Retinal pigment epithelial cell (primary cell): ENCODE data around the gene NTNG2.

Experiments used
- DNase-seq: peaks from one replicate; pipeline ENCODE4 v3.0.0-alpha.2; 2010; ENCODE audit warnings: low read depth
- H3K4me3 ChIP-seq: 2 replicates; pipeline ENCODE4 v1.5.1; 2011; ENCODE audit warnings: mild to moderate bottlenecking, low read length, control low read depth, moderate library complexity
- CTCF ChIP-seq: conservative IDR thresholded peaks from 2 replicates; pipeline ENCODE4 v1.5.1; 2011; ENCODE audit warnings: low read depth, low read length, control low read depth, inconsistent platforms

Gene NTNG2

DNA sequence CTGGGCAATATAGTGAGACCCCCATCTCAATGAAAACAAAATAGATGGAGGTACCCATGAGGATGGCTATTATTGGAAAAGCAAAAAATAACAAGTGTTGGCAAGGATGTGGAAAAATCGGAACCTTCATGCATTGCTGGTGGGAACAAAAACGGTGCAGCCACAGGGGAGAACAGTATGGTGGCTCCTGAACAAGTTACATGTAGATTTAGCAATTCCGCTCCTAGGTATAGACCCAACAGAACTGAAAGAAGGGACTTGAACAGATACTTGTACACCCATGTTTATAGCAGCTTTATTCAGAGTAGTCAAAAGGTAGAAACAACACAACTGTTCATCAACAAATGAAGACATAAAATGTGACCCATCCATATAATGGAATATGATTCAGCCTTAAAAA is 43.0 kb downstream of the NTNG2 start:
- TF ChIP-seq CTCF = no peak
- DNase-seq = no peak
- no peak overlapping the region for H3K4me3 ChIP-seq

DNA sequence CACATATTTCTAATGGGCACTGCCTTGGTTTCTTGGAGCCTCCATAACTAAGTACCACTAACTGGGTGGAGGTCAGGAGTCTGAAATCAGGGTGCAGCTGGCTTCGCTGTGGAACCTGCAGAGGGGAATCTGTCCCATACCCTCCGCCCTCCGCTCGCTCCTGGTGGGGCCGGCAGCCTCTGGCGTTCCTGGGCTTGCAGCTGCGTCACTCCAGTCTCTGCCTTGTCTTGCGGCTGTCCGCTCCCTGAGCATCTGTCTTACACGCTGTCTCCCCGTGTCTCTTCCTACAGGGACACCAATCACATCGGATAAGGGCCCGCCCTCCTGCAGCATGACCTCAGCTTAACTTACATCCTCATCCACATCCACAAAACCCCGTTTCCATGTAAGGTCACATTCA is 45.4 kb downstream of the NTNG2 start:
- DNase-seq = no peak
- H3K4me3 ChIP-seq = no peak overlapping the region
- TF ChIP-seq CTCF = no peak

DNA sequence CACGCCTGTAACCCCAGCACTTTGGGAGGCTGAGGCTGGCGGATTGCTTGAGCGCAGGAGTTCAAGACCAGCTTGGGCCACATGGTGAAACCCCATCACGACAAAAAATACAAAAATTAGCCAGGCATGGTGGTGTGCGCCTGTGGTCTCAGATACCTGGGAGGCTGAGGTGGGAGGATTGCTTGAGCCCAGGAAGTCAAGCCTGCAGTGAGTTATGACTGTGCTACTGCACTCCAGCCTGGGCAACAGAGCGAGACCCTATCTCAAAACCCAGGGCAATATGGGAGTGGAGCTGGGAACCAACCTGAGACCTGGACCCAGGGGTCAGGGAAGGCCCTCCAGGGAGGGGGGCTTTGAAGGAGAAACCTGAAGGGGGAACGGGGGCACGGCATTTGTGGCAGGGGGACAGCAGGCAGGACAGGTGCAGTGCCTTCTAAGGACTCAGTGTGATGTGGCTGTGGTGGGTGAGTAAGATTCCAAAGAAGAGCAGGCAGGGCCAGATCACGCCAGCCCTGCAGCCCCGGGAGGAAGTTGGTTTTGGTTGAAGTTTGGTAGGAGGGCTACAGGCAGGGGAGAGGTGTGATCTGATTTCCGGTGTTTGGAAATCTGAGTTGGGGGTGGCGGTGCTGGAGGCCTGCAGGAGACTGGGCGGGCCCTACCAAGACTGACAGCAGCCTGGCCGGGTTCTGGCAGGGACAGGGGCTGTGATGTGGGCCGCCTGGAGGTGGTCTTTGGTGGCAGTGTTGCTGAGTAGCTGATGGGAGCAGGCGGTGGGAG is 46.2 kb downstream of the NTNG2 start:
- DNase-seq = no peak
- no peak for TF ChIP-seq CTCF
- no peak overlapping the region for H3K4me3 ChIP-seq

DNA sequence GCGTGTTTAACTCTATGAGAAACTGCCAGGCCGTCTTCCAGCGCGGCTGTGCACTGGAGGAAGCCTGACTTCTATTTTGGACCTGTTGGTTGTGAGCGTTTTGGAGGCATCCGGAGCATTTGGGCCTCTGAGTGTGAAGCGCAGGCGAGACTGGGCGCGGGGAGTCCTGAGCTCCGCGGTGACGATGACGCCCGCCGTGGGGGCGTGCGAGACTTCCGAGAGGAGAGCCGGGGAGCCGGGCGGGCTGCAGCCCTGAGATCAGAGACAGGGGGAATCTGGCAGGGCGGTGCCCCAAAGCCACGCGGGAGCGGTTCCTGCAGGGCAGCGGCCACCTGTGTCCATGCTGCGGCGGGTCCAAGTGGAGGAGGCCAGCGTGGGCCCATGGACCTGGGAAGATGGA is 47.4 kb downstream of the NTNG2 start:
- DNase-seq = no peak
- TF ChIP-seq CTCF = no peak
- no peak overlapping the region for H3K4me3 ChIP-seq

GRCh38 chr9:132210472-132211145 is 48.8 kb downstream of the NTNG2 start:
- no peak overlapping the region for H3K4me3 ChIP-seq
- no peak for DNase-seq
- TF ChIP-seq CTCF = no peak

- no peak overlapping the region for H3K4me3 ChIP-seq
- TF ChIP-seq CTCF = no peak
- DNase-seq = no peak
Measured at GRCh38 chr9:132211570-132211969, 49.7 kb downstream of the NTNG2 start.
